Stimulated activated CD4-positive, alpha-beta T cell treated with anti-CD3 and anti-CD28 coated beads, Interleukin-2, amount 100 ng/mL, for 4 hours (primary cell): ENCODE data around the gene RNF13.
"Not testable (repeated sequence)": the region's sequence is repeated elsewhere in the genome, so short reads cannot be mapped to it uniquely, and the experiment has no call there.

Source experiments
- DNase-seq: peaks from one replicate; pipeline ENCODE4 v3.0.0-alpha.2; 2020; ENCODE audit warnings: low read depth

Gene RNF13

DNA sequence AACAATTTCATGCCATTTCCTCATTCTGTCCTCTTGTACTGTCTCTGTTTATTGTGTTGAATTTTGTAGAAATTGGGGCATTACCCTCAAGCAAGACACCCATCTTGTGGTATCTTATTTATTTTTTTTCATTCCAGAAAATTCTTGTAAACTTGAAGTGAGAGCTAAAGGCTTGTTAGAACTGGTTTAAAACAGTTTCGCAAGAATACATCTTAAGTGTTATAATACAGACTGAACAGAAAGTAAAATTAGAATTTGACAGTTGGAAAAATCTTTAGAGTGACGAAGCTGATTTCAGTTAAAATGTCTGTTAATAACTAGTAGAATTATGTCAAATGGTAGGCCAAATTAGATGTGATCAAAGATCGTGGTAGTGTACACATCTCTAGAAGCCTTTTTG is 26.9 kb downstream of the RNF13 start:
- DNase-seq, result no peak

DNA sequence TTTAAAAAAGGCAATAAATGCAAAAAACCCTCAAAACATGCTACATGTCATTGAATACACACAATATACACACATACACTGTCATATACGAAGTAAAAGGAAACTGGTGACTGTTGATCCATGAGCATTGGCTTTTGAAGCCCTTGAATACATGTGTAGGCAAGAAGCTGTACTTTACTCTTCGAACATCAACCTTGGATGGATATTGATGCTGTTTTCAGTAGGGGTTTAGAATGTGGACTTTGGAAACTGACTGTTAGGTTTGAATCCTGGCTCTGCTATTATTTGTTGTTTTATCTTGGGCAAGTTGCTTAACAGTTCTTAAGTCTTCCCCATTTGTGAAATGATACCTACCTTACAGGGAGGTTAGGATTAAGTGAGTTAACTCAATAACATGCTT is 30.5 kb downstream of the RNF13 start:
- DNase-seq, result no peak

DNA sequence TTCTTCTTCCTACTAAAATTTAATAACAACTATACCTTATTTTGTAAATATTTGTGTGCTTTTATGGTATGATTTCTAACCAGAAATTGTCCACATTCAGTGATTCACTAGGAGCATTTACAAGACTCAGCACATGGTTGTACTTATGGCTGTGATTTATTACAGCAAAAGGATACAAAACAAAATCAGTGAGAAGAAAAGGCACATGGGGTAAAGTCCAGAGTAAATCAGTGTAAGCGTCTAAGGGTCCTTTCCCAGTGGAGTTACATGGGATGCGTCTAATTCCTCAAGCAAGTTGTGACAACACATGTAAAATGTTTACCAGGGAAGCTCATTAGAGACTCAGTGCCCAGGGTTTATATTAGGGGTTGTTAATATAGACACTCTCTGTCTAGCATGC is 31.1 kb downstream of the RNF13 start:
- no peak for DNase-seq

DNA sequence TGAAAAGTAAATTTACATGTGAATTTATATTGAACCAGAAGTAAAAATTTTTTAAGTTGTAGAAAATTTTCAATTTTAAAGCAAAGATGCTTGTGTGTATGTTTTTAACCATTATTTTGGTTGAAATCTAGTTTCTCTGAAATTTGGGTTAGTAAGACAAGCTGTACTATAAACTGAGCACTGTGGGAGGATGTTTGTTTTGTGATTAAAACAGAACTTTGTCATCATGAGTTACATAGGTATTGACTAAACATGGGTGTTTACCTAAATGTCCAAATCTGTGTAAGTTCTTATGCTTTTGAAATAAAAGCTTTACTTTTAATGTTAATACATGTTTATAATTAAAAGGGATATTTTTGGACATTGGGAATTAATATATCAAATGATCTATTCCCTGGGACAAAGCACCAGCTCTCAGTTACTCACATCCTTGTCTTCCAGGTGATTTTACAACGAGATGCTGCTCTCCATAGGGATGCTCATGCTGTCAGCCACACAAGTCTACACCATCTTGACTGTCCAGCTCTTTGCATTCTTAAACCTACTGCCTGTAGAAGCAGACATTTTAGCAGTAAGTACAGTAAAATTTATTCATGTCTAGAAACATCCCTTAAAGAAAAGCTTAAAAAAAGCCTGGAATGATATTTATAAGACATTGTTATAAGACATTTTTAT is 32.7 kb downstream of the RNF13 start:
- no peak for DNase-seq

DNA sequence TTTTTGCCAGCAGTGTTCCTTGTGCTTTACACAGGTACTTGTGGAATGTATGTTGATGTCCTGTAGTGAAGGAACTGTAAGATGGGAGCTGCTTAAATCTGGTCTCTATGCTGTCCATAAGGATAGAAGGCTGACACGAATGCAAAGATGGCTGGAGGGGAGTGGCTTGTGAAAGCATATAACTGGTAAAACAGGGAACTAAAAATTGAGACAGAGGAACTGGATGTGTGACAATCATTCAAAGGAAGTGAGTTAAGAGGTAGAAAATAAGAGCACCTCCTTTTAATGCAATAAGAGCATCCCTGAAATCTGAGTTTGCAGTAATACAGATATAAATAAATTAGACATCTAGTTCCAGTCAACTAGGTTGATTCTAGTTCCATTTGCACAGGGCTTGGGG is 35.2 kb downstream of the RNF13 start:
- DNase-seq, result no peak

DNA sequence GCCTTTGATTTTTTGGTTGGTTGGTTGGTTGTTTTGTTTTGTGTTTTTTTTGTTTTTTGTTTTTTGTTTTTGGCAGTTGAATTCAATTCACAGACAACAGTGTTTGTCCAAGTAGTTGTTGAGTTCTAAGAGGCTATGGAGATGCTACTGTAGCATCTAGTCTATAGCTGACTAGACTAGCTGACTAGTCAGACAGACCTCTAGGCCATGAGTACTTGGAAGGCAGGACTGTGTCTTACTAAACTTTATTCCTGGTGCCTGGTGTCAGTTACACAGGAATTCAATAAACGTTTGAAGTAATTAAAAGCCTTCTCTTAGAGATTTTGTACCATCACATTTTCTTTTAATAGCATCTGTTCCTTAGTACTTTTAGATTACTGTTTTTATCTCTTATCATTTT is 35.7 kb downstream of the RNF13 start:
- DNase-seq, result no peak

DNA sequence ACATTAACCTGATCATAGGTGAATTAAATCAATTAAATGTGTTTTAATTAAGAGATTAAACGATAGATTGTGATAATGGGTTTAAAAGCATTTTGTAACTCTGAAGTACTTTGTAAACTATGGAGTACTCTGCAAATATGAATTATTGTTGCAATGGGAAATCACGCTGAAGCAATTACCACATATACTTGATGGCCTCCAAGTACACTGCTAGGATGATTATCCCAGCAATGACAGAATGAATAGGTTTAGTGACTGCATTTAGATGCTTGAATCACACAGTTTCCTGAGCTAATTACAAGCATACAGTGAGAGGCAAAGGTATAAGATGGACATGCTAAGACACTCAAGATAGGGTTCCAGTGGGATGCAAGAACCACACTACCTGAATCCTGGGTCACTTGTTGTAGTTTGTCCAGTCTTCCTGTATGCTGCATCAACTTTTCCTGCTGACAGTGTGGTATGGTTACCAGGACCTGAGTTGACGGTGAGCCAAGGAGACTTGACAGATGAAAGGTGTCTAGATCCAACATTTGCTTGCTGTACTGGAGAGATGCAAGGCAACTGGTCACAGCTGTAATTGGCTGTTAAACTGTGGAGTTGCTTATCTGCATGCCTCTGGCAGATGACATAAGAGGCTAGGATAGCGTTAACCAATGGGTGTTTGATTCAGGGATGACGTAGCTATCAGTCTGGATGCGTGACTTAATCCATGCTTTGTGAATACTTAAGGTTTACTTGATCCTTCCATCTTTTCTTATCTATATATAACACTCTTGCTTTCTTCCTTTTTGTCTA is 38.0 kb downstream of the RNF13 start:
- no peak for DNase-seq

DNA sequence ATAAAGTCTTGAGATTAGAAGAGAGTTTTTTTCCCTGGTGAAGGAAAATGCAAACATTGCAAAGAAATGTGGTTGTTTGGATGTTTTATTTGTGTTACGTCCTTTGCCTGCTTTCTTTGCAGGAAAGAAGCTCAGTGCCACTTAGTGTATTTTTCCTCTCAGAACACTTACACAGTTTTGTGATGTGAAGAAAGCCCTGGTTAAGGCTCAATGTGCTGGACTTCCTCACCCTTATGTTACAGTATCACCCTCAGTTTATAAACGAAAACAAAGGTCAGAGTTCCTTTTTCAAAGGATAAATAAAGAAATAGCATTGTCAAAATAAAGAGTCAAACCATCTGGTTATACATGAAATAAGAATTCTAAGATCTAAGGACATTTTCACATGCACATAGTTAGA is 45.9 kb downstream of the RNF13 start:
- DNase-seq, result no peak

DNA sequence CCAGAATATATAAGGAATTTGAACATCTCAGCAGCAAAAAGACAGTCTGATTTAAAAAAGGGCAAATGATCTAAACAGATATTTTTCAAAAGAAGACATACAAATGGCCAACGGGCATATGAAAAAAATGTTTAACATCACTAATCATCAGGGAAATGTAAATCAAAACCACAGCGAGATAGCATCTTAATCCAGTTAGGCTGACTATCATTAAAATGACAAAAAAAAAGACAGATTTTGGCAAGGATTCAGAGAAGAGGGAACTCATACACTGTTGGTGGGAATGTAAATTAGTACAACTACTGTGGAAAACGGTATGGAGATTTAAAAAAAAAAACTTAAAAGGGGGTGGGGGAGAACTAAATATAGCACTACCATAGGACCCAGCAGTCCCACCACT is 47.9 kb downstream of the RNF13 start:
- no peak for DNase-seq

DNA sequence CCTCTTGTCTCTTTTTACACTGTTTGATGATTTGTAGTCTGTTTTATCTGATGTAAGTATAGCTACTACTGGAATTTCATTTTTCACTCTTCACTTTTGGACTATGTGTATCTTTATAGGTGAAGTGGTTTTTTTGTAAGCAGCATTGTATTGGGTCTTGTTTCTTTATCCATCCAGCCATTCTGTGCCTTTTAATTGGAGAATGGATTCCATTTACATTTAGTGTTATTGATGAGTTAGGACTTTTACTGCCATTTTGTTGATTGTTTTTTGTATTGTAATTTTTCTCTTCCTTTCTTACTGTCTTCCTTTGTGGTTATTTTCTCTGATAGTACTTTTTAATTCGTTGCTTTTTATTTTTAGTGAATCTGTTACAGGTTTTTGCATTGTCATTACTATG is 54.5 kb downstream of the RNF13 start:
- DNase-seq, result no peak

DNA sequence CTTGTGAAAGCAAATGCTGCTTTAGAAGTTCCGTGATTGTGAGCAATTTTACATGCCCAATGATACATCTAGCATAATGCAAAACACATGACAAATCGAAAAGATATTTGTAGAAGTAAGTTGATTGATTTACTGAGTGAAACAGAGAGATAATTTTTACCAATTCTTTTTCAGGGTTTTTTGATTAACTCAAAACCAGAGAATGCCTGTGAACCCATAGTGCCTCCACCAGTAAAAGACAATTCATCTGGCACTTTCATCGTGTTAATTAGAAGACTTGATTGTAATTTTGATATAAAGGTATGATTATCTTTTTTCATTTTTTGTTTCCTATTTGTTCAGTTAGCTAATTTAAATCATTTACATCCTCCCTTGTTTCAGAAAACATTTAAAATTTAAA is 58.8 kb downstream of the RNF13 start:
- DNase-seq, result no peak

DNA sequence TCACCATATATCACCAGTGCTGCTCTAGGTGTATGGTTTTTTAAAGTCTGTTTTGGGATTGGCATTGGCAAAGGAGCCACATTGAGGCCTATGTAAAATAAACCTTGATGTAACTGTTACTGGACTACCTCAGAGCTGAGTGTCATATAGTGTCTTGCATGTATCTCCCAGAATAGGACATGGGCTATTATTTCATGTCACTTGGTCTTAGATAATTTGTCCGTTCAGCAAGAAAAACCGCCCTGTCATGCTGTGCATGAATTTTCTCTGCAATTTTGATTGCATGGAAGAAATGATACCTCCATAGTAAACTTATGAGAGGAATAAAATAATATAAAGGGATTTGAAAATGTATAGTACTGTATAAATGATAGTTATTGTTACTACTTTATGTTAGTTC is 59.6 kb downstream of the RNF13 start:
- no peak for DNase-seq

DNA sequence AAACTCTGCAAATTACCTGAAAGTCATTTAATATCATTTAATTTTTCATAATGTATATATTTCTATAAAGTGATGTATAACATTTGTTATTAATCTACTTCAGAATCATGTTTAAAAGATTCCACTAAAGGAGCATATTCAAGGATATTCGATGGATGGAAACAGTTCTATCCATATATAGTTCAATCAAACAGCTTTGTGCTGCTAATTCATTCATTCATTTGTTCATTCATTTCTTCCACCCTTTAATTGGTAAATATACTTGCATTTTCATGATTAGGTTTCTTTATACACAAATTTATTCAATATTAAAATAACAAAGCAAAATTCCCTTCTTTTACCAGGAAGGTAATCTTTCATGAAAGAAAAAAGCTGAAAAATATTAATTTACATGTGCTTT is 64.7 kb downstream of the RNF13 start:
- no peak for DNase-seq

DNA sequence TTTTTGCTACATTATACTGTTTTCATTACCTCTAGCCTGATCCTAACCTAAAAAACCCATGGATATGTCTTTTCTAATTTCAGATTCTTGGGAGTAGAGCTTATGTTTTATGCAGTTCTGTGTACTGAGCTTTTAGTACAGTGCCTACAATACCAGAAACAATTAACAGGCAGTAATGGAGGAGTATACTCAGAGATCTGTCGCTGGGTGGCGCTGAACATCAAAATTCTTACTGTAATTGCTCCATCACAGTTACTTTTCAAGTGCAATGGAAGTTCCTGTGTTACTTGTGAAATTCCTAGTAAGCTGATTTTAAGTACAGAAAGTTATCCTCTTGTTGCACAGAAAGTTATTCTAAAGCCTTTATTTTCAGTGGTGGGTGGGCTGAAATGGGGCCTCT is 66.9 kb downstream of the RNF13 start:
- DNase-seq, result no peak

DNA sequence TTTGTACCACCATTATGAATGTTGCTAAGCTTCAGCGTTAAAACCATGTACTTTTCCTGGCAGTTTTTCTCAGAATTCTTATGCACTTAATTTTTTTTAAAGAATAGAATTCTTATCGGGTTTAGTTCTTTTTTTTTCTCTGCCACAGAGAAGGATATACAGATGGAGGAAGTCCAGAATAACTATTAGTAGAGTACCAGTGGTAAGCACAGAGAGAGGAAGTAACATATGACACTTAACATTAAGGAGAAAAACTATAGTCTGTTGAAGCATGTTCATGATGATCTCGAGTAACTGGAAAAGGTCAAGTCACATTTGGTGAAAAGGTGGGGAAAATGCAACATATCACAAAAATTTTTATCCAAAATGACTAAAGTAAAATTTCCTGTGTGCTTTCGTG is 68.9 kb downstream of the RNF13 start:
- DNase-seq, result no peak

DNA sequence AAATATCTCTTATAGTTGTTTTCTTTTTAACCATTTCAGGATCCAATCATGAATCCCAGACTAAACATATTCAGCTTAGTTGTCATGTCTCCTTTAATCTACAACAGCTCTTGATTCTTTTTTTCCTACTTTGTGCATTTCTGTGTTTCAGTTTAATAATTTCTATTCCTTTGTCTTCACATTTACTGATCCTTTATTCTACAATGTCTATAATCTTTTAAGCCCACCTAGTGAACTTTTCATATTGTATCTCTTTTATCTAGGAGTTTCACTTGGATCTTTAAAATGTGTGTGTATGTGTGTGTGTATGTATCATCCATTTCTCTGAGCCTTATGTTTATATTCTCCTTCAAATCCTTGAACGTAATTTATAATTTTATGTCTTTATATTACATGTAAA is 70.1 kb downstream of the RNF13 start:
- no peak for DNase-seq

DNA sequence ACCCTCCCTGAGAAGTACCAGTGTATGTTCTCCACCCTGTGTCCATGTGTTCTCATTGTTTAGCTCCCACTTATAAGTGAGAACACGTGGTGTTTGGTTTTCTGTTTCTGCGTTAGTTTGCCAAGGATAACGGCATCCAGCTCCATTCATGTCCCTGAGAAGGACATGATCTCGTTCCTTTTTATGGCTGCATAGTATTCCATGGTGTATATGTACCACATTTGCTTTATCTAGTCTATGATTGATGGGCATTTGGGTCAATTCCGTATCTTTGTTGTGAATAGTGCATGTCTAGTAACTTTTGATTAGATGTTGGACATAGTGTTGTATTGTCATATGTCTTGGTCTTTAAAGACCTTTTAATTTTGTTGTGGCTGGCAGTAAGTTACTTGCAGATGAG is 70.8 kb downstream of the RNF13 start:
- not testable (repeated sequence) for DNase-seq

DNA sequence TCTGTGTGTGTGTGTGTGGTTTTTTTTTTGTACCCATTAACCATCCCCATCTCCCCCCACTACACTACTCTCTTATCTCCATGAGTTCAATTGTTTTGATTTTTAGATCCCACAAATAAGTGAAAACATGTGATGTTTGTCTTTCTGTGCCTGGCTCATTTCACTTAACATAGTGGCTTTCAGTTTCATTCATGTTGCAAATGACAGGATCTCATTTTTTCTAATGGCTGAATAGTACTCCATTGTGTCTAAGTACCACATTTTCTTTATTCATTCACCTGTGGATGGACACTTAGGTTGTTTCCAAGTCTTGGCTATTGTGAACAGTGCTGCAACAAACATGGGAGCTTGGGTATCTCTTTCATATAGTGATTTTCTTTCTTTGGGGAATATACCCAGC is 71.8 kb downstream of the RNF13 start:
- not testable (repeated sequence) for DNase-seq

DNA sequence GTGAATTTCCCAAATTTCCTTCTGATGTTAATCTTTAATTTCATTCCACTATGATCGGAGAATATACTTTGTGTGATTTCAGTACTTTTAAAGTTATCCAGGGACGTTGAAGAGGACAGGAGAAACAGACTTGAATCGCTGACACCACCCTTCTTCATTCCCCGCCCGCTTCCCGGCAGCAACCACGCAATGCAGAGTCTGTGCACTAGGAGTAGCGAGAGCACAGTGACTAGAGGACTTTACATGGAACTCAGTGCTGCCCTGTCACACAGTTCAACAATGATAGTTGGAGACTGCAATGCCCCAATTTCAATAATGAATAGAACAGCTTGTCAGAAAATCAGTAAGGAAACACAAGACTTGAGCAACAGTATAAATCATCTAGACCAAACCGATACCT is 73.9 kb downstream of the RNF13 start:
- no peak for DNase-seq

DNA sequence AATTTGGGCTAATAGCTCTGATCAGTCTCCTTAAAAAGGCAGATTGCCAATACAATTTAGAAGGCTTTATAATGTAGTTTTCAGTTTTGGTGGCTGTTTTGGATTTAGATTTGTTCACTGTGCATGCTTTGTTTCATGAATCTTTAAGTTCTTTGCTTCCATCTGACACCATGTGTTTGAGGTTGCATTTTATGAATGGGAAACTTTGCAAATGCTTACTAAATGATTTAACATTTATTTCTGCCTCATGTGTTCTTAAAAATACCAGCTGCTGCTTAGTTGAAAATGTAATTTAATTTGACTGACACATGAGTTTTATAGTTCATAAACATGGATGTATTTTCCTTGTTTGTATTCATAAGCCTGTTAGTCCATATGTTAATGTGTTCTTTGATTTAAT is 78.6 kb downstream of the RNF13 start:
- DNase-seq, result no peak

DNA sequence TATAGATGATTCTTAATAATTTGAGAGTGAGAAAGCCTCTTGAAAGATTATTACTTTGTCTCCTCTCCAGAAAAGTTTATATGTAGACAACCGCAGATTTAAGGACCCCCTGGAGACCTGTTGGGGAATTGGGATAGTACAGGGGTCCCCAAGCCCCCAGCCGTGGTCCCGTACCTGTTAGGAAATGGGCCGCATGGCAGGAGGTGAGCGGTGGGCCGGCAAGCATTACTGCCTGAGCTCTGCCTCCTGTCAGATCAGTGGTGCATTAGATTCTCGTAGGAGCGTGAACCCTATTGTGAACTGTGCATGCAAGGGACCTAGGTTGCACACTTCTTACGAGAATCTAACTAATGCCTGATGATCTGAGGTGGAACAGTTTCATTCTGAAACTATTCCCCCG is 79.4 kb downstream of the RNF13 start:
- DNase-seq, result no peak

DNA sequence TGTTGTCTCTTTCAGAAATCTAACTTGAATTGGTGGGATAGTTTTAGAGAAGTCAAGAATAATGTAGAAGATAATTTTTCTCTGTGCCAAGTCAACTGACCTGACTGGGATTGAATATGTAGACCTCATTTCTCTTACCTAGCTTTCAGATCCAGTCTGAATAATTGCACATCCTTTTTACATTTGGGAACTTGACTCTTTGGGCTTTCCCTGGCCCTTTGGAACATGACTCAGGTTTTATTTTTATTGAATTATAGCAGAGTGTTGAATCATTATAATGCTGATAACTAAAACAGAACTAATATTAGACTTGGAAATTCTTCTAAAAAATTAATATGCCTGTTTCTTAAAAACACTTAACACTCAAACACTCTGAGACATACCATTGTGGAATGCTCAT is 81.2 kb downstream of the RNF13 start:
- DNase-seq, result no peak

DNA sequence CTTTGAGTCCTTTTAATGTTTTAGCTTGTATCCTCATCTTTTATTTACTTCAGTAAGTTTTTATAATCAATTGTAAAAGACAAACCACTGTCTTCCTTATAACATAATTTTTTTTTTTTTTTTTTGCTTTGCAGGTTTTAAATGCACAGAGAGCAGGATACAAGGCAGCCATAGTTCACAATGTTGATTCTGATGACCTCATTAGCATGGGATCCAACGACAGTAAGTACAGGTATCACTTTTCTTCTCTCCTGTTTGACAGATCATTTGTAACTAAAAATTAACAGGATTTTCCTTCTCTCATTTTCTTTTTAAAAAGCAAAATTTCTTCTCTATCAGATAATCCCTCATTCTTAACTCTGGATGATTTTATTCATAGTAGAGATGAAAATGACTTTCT is 82.3 kb downstream of the RNF13 start:
- DNase-seq, result no peak

DNA sequence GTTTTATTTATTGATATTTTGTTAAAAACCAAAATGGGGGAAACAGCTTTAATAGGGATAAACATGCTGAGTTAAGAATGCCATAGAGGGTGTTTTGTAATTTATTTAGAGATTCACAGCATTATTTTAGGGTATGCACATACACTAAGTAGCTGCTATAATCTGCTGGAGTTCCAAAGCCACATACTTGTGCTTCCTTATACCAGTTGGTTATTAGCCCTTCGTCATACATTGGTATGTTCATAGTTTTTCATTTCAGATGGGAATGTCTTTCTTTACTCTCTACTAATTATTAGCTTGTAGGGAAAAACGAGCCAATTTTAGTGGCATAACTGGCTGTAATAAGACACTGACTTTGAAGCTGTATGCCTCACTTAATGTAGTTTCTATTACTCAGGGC is 82.8 kb downstream of the RNF13 start:
- DNase-seq, result no peak
